ENCODE results near the gene C16orf96. TPM values are rescaled to one million over a fixed set of nuclear protein-coding genes. Genes with fewer than 3 reads are reported as not detected.

C16orf96 gene
- total and polyA plus RNA-seq, 2 donors from 2014 or later, result 0.13 to 0.16 TPM

- no peak for FAIRE-seq
- intact Hi-C loops (cut with DNase I), result no loop called here
- Histone ChIP-seq H3K9ac (ENCODE audit: low read length in 3 of 3) (peak overlapping the region in 1 of 3 donors; percentile 20), H3K27me3 (ENCODE audit: control insufficient read depth, insufficient read depth, low read length) (no peaks in the 10 kb centered on the region), H3K4me3 (ENCODE audit: low read length in 3 of 3) (no peak overlapping the region), H3K27ac (ENCODE audit: low read depth in 2 of 2, low read length in 2 of 2) (peak overlapping the region; percentile 6 to 45), H3K4me1 (ENCODE audit: control insufficient read depth in 2 of 3, insufficient read depth in 2 of 3, low read depth in 1 of 3, low read length in 3 of 3) (peaks cover 0 to 19% (median 17%) of the 10 kb centered on the region in 3 donors), H3K9me3 (ENCODE audit: control insufficient read depth in 2 of 3, insufficient read depth in 1 of 3, low read length in 3 of 3) (no peaks in the 10 kb centered on the region), H3K36me3 (ENCODE audit: control insufficient read depth in 2 of 3, insufficient read depth in 3 of 3, low read length in 3 of 3) (peaks cover 0 to 25% (median 7%) of the 10 kb centered on the region in 3 donors)
- no peak for DNase-seq
- TF ChIP-seq CTCF (IDR thresholded peaks at IDR 0.05; ENCODE audit: borderline replicate concordance, extremely low read depth, insufficient read depth), result no peak
These were observed 40.4 kb upstream of the C16orf96 start for GRCh38 chr16:4515611-4516233.

GRCh38 chr16:4517812-4518680, 38.1 kb upstream of the C16orf96 start:
- Histone ChIP-seq H3K9me3 (ENCODE audit: control insufficient read depth in 2 of 3, insufficient read depth in 1 of 3, low read length in 3 of 3) (no peaks in the 10 kb centered on the region), H3K9ac (ENCODE audit: low read length in 3 of 3) (no peak overlapping the region), H3K27ac (ENCODE audit: low read depth in 2 of 2, low read length in 2 of 2) (no peak overlapping the region), H3K36me3 (ENCODE audit: control insufficient read depth in 2 of 3, insufficient read depth in 3 of 3, low read length in 3 of 3) (peaks cover 0 to 6% (median 0%) of the 10 kb centered on the region in 3 donors), H3K4me1 (ENCODE audit: control insufficient read depth in 2 of 3, insufficient read depth in 2 of 3, low read depth in 1 of 3, low read length in 3 of 3) (peaks cover 0 to 14% (median 14%) of the 10 kb centered on the region in 3 donors), H3K4me3 (ENCODE audit: low read length in 3 of 3) (no peak overlapping the region), H3K27me3 (ENCODE audit: control insufficient read depth, insufficient read depth, low read length) (no peaks in the 10 kb centered on the region)
- TF ChIP-seq CTCF (IDR thresholded peaks at IDR 0.05; ENCODE audit: borderline replicate concordance, extremely low read depth, insufficient read depth), result peak; percentile 60
- DNase-seq, result peak in 4 of 5 donors; percentile 59 to 83 (median 73)
- intact Hi-C loops (cut with DNase I), result no loop called here
- FAIRE-seq, result no peak

GRCh38 chr16:4519274-4520058, 36.7 kb upstream of the C16orf96 start:
- peaks cover 0 to 14% (median 5%) of the 10 kb centered on the region in 3 donors for H3K4me1 ChIP-seq (ENCODE audit: control insufficient read depth in 2 of 3, insufficient read depth in 2 of 3, low read depth in 1 of 3, low read length in 3 of 3)
- intact Hi-C loops (cut with DNase I), result no loop called here

More at GRCh38 chr16:4519274-4520058, 36.7 kb upstream of the C16orf96 start:
- Histone ChIP-seq H3K27ac (ENCODE audit: low read depth in 2 of 2, low read length in 2 of 2) (no peak overlapping the region), H3K9me3 (ENCODE audit: control insufficient read depth in 2 of 3, insufficient read depth in 1 of 3, low read length in 3 of 3) (no peaks in the 10 kb centered on the region), H3K36me3 (ENCODE audit: control insufficient read depth in 2 of 3, insufficient read depth in 3 of 3, low read length in 3 of 3) (peaks cover 0 to 2% (median 0%) of the 10 kb centered on the region in 3 donors), H3K4me3 (ENCODE audit: low read length in 3 of 3) (no peak overlapping the region), H3K9ac (ENCODE audit: low read length in 3 of 3) (no peak overlapping the region), H3K27me3 (ENCODE audit: control insufficient read depth, insufficient read depth, low read length) (no peaks in the 10 kb centered on the region)
- no peak for FAIRE-seq
- no peak for TF ChIP-seq CTCF (IDR thresholded peaks at IDR 0.05; ENCODE audit: borderline replicate concordance, extremely low read depth, insufficient read depth)
- DNase-seq, result no peak
